Stimulated activated CD4-positive, alpha-beta T cell treated with anti-CD3 and anti-CD28 coated beads, TNF-alpha, amount 100 ng/mL, for 1 hour (primary cell): ENCODE data around the gene LMX1B.
A peak's percentile ranks its signal among the peaks of the same experiment; 100 is the strongest.

Source experiments
- DNase-seq, 3 donors: peaks; one replicate each; pipeline ENCODE4 v3.0.0-alpha.2; 2020; ENCODE audit warnings: low read depth in 3 of 3, low spot score in 1 of 3

The LMX1B gene

DNA sequence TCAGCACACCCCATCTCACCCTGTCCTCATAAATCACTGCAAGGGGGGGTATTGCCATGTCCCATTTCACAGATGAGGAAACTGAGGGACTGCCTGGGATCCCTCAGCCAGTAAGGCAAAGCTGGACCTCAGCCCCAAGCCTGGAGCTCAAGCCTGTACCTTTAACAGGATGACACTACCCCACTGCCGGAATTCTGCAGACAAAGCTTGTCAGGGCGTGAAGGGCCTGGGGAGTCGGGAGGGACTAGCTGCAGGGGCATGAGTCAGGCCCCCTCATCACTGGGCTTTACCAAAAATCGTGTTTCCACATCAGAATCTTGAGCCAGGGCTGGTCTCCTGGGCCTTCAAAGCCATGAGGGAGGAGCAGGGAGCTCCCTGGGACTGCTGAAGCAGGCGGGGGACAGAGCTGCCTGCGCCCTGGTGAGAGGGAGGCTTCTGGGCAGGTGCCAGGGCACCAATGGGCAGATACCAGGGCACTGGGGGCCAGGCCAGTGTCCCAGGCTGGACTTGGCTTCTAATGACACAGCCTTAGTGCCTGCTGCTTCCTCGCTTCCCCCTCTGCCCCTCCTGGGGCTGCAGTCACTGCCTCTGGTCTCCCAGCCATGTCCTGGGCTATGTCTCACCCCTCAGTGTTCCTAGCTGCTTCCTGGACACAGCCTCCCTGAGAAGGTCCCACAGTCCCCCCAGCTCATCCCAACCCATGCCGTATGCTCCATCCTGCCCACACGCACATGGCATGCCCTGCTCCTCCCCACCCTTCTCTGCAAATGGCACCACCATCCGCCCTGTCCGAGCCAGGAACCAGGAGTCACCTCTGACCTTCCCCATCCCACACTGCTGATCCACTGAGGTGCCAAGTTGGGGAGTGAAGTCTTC, 80.7 kb downstream of the LMX1B start:
- DNase-seq, result no peak

DNA sequence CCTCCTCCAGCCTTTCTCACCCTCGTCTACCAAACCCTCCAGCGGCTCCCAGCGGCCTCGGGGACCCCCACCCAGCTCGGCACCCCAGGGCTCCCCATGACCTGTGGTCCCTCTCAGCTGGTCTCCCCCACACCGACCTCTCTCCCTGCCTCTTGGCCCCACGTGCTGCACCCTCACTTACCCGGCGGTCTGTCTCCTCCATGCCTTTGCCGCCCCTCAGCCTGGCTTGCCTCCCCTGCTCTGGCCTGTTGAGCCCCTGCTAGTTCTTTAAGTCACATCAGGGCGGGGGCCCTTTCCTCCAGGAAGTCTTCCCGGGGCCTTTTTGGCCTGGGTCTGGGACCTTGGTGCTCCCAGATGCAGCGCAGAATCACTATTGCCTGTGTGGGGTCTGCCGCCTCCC, 81.5 kb downstream of the LMX1B start:
- no peak for DNase-seq

DNA sequence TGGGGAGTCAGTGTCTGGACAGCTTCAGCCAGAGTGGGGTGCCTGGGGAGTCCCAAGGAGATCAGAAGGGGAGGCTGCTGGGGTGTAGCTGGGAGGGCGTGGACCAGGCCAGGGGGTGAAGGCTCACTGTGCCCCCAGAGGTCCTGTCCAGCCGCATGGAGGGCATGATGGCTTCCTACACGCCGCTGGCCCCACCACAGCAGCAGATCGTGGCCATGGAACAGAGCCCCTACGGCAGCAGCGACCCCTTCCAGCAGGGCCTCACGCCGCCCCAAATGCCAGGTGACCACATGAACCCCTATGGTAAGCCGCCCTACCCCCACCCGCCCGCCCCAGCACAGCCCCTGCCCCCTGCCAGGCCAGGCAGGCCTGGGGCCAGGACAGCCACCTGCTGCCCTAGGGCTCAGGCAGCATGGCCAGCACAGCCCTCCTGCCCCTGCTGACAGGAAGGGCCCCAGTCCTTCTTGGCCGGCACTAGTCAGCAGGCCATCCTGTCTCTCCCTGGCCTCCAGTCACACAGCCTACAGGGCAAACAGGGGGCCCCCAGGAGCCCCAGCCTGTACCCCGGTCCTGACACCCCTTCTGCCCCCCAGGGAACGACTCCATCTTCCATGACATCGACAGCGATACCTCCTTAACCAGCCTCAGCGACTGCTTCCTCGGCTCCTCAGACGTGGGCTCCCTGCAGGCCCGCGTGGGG, 82.1 kb downstream of the LMX1B start:
- no peak for DNase-seq

DNA sequence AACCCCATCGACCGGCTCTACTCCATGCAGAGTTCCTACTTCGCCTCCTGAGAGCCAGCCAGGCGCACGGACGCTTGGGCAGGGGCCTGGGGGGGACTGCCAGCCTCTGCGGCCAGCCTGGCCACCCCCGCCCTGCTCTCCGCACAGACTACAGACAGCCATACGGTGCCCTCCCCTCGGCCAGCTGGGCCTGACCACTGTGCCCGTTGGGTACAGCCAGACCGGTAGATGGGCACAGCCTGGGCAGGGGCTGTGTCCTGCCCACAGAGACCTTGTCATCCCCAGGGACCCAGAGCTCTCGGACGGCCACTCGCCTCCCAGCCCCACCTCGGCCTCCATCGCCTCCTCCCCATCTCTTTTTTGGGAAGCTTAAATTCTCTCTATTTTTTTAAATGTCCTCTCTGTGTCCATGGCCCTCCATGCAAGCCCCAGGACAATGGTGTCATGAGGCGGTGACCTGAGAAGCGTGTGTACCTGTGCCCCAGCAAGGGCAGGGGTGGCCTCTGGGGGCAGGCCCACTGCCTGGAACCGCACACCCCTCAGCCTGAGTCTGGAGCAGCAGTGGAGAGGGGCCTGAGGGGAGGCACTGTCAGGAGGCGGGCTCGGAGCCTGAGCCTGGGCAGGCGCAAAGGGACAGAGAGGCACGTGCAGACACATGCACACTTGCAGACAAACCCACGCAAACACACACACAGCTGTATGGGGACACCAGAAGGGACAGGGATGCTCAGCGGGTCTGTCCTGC, 82.8 kb downstream of the LMX1B start:
- DNase-seq, result no peak

DNA sequence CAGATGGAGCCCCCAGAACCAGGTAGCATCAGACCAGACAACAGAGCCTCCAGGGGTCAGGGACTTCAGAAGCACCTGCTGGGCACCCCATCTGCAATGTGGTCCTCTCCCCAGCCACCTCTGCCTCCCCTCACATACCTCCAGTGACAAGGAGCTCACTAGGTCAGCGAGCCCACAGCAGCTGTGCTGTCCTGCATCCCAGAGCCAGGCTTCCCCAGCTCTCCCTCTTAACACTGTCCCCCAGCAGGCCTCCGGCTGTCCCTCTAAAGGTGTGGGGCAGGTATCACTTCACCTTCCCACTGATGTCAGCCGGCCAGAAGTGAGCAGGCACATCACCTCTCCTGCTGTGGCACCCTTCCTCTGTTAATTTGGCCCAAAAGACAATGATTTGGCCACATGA, 83.6 kb downstream of the LMX1B start:
- no peak for DNase-seq

DNA sequence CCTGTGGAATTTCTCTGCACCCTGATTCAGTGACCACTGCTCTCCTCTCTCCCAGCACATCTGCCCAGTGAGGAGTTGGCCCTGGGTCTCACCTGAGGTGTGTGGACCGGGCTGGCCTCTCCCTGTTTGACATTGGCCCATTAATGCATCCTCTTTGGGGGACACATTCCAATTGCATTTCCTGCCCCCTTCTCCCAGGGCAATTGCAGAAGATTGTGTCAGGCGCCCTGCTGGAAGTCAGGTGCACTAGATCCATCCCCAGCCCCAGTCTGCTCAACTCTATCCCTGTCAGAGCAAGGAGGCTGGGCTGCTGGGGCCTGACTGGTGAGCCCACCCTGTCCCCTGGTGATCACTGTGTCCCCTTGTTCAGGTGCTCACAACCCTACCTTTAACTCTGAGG, 84.5 kb downstream of the LMX1B start:
- no peak for DNase-seq

DNA sequence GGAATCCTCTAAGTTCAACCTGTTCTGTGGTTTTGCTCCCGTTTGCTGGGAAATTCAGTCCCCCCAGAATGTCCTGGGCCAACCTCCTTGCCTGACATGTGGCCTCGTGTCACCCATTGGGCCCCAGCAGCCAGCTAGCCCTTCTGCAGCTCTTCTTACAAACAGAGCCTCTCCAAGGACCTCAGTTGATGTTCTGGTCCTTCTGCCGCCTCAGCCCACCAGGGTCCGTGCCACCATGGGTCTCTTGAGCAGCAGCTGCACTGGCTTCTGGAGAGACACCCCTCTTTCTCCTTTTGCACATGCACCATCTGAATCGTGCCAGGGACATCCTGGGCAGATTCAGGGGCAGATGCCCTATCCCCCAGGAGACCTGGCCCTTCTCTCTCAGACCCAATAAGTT, 85.0 kb downstream of the LMX1B start:
- no peak for DNase-seq

DNA sequence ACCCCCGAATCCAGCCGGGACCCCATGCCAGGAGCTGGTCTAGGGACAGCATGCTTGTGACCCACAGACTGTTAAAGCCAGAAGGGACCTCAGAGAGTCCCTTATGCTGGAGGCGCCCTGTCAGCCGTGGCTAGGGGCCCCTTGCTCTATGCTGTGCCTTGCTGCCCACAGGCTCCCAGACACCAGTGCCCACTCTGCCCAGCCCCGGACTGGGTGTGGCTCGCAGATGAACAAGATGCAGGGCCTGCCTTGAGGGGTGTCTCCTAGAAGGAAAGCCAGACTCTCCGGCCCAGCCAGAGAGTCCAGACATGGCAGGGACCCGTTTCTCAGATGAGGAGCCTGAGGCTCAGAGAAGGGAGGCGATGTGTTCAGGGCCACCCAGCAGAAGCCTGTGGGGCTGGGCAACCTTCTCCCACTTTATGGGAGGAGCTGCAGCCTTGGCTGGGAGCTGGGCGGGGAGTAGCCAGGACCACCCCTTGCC, 85.7 kb downstream of the LMX1B start:
- DNase-seq, result no peak

DNA sequence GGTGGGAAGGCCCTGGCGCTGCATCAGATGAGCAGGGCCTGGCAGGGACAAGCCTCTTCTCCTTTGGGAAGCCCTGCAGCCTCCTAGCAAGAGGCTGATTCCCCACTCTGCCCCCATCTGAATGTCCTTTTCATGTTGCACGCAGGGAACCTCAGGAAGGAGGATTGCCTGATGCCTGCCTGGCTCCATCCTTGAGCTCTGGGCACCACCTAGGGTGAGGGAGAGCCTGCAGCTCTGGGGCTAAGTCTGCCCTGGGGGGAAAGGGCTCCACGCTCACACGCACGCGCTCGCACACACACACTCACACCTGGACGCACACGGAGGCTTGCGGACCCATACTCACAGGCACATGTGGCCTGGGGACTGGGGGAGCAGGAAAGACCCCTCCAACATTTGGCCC, 86.6 kb downstream of the LMX1B start:
- DNase-seq, result no peak

DNA sequence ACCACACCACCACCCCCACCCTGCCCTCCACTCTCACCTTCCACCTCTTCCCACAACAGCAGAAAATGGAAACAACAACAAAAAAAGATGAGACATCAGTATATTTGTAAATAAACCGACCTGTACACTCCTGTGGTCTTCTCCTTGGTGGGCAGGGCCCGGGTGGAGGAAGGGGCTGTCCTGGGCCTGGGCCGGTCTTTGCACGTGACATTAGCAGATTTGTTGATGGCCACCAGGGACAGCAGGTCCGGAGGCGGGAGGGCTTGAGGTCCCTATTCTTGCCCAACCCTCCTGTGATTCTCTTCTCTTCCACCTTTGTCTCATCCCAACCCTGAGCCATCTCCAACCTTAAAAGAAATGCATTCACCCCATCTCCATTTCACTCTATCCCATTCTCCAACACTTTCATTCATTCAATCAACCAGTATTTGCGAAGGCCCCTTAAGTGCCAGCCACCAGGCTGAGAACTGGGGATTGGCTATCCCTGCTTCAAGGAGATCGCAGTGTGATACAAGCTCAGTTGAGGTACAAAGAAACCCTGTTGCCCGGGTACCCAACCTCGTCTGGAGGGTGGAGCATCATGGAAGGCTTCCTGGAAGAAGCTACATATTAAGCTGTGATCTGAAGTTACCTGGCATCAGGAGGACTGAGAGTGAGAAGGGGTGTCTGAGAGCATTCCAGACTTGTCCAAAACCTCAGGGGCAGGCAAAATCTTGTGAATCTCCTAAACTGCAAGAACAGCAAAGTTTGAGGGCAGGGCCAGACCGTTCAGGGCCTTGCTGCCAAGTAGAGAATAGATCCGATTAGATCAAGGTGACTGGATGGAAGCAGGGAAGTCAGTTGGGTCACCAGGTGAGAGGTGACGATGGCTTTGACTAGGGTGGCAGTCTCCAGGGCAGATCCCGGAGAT, 87.4 kb downstream of the LMX1B start:
- no peak for DNase-seq

DNA sequence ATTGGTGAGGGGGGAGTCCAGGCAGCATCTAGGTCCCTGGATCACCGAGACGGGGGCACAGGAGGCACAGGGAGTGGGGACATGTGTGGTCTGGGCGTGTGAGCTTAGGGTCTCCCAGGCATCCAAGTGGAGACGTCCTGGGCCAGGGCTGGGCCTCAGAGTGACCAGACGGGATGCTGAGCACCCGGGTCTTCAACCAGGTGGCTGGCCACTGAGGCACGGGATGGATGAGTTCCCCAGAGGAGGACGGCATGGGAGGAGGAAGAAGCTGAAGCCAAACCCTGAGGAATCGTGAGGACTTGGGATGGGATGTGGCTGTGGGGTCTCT, 88.0 kb downstream of the LMX1B start:
- DNase-seq, result no peak

DNA sequence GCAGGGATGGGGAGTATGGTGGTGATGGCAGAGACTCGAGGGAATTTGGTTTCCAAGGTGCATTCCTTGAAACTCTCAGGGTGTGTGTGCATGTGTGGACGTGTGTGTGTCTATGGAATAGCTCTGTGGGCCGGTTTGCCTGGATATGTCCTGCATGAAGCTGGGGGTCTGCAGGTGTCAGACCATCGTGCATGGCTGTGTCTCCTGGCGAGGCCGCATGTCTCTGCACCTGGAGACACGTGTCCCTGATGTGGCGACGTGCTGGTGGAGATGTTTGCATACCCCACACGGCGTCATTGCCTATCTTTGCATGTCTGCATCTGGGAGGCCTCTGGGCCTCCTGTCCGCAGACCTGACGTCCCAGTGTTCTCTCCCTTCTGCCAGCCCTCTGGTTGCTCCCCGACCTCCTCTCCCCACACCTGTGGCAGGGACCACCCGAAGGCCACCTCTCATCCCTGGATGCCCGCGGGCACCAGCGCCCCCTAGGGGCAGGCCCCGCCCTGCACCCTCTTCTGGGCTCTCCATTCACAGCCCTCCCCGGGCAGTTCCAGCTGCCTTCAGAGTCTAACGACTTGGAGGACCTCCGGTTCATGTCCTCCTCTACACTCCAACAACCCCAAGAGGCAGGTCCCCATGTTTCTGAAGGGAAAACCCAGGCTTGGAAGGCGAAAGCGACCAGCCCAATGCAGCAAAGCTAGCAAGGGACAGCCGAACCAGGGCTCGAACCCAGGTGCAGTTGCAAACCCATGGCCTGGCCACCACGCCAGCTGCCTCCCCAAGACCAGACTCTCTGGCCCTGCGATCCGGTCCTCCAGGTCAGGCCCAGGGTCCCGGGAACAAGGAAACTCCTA, 88.6 kb downstream of the LMX1B start:
- DNase-seq, result peak in 1 of 3 donors; percentile 32

DNA sequence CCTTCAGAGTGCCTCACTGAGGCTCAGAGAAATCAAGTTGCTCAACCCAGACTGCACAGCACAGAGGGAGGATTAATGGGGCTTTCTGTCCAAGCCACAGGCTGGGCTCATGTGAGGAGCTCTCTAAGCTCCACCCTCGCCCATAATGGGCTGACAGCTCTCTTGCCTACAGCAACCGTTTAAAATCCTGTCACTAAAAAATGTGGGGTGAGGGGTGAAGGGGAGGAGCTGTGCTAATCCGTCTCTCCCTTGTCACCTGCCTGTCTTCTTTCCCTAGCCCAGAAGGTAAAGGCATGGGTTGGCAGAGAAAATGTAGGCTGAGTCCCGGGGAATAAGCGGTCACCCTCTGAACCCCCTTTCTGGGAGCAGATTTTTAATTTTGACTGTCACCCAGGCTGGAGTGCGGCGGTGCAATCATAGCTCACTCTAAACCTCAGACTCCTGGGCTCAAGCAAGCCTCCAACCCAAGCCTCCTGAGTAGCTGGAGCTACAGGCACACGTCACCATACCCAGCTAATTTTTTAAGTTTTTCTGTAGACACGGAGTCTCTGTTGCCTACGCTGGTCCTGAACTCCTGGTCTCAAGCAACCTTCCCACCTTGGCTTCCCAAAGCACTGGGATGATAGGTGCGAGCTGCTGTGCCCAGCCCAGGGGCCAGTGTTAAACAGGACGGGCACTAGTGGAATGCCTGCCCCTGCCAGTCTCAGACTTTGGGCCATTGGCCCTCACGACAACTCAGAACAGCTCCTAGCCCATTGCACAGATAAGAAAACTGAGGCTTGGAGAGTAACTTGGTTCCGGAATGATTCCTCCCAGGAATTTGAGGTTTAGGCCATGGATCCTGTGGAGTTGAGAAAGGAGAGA, 89.5 kb downstream of the LMX1B start:
- DNase-seq, result no peak

DNA sequence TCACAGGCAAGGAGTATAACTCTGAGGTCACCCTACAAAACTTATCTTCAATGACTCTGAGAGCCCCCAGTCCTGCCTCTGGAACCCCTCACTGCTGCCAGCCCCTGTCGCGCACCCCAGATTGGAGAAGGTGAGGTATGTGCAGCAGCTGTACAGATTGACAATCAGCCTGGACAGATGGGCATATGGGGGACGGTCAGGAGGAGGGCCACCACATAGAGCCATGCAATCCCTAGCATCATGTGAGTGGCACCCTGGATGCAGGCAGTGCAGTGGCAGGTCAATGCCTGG, 90.1 kb downstream of the LMX1B start:
- no peak for DNase-seq

DNA sequence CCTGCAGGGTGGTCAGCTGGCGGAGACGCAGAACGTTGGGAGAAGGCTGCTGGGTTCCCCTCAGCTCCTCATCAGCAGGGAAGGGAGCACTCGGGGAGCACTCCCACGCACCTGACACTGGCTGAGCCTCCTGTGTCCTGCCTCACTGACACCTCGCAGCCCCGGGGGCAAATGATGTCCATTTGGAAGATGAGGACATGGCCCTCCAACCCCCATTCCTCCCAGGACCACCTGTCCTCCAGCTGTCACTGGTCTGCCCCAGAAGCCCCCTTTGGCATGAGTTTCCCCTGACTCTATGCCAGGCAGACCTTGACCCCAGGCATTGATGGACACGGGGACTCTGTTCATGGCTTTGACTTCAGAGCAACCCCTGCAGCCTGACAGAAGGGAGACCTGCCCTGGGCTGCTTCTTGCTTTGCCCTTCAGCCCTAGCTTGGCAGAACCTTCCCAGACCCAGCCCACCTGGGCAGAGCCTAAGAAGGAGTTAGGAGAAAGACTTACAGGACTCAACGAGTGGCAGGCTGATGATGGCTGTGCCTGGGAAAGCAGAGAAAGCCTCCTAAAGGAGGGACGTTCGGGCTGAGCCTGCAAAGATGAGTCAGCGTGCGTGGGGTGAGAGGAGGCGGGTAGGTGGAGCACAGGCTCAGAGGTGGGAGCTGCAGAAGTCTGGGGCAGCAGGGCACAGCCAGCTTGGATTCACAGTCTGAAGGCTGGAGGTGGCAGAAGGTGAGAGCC, 90.6 kb downstream of the LMX1B start:
- no peak for DNase-seq

DNA sequence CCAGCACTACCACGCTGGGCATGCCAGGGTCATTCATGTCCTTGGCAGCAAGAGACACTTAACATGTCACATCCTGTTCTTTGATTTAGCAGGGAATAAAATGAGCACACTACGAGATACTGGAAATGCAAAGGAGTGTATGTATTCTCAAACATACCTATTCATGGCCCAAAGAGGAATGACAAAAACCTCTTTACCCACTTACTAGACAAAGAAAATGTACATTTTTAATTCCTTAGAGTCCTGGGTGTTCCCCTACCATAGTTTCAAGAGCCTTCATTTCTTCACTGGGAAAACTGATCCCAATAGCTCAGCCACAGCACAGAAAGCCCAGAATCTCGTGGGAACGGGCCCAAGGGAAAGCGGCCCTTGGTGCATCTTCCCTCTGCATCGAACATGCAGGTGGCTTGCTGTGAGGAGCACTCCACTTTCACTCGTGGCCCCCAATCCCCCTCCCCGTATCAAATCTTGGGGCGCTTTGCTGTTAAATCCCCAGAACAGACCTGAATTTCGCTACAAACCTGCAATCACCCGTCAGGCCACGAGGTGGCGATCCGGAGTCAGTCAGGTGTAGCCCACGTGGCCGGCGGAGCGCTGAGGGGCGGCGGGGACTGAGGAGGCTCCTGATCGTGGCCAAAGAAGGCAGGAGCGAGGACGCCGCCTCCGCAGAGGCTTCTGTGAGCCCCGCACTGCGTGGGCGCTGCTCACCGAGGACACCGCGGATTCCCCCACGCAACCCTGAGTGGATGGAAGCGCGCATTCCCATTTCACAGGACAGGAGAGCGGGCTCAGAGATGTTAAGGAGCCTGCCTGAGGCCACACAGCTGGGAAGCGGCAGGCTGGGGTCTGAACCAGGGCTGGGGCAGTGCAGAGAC, 91.4 kb downstream of the LMX1B start:
- peak; percentile 57 to 83 (median 80) for DNase-seq
